LNCAP (cell line): ENCODE measurements around the gene IP6K2.

Source experiments
- CTCF ChIP-seq: fragments of 450-650 bp; IDR thresholded peaks from 2 replicates; pipeline ENCODE4 v1.5.1; 2017; ENCODE audit warnings: mild to moderate bottlenecking

The IP6K2 gene

GRCh38 chr3:48694610-48695392 is 22.2 kb downstream of the IP6K2 start:
- TF ChIP-seq CTCF: no peak

- TF ChIP-seq CTCF: no peak
These were observed 23.2 kb downstream of the IP6K2 start for GRCh38 chr3:48693826-48694225.

GRCh38 chr3:48692551-48692950 is 24.5 kb downstream of the IP6K2 start:
- no peak for TF ChIP-seq CTCF

GRCh38 chr3:48690846-48691458 is 26.1 kb downstream of the IP6K2 start:
- TF ChIP-seq CTCF: no peak

GRCh38 chr3:48689384-48689783 is 27.6 kb downstream of the IP6K2 start:
- no peak for TF ChIP-seq CTCF

GRCh38 chr3:48688737-48689075 is 28.3 kb downstream of the IP6K2 start:
- TF ChIP-seq CTCF: no peak

- TF ChIP-seq CTCF: no peak
These were observed 28.8 kb downstream of the IP6K2 start for GRCh38 chr3:48688032-48688736.
